Erythroblast (primary cell): Measurements from ENCODE around the gene GDPD5.

Experiments used
- GATA1 ChIP-seq: IDR thresholded peaks from 2 replicates; pipeline ENCODE4 v1.6.1; 2011; ENCODE audit warnings: low read depth, mild to moderate bottlenecking, control low read depth, low read length, moderate library complexity
- POLR2A ChIP-seq: IDR thresholded peaks from 2 replicates; pipeline ENCODE4 v1.6.1; 2011; ENCODE audit warnings: mild to moderate bottlenecking, low read length

- TF ChIP-seq POLR2A (no peak), GATA1 (no peak)
These were observed 23.6 kb downstream of the GDPD5 start for GRCh38 chr11:75502138-75502537.
